Esophagus squamous epithelium (tissue), 5 donors: ENCODE measurements around the gene THOC6. TPM values are rescaled to one million over a fixed set of nuclear protein-coding genes. Genes with fewer than 3 reads are reported as not detected.

Source experiments
- DNase-seq: peaks from one replicate; lab custom pipeline; 2025; lab: John Stamatoyannopoulos, UW
- H3K27ac ChIP-seq, 4 donors: fragments of 200-600 bp; sonication (generic); one replicate each; pipeline ENCODE4 v1.5.1; 2016 to 2019; ENCODE audit warnings: mild to moderate bottlenecking in 1 of 4
- H3K27me3 ChIP-seq, 4 donors: fragments of 200-600 bp; sonication (generic); 1 replicate in 3 of 4; 2 replicates in 1 of 4; pipeline versions ENCODE4 v1.5.1 to v1.6.0; 2017 to 2021; ENCODE audit warnings: antibody characterized with exemption in 1 of 4
- H3K36me3 ChIP-seq, 3 donors: fragments of 200-600 bp; sonication (generic); one replicate each; pipeline ENCODE4 v1.5.1; 2016 to 2019
- H3K4me1 ChIP-seq, 3 donors: fragments of 200-600 bp; sonication (generic); one replicate each; pipeline ENCODE4 v1.5.1; 2017 to 2019
- H3K4me3 ChIP-seq, 4 donors: fragments of 200-600 bp; sonication (generic); 1 replicate in 3 of 4; 2 replicates in 1 of 4; pipeline ENCODE4 v1.5.1; 2016 to 2019; ENCODE audit warnings: mild to moderate bottlenecking in 2 of 4, moderate library complexity in 1 of 4
- H3K9me3 ChIP-seq, 3 donors: fragments of 200-600 bp; sonication (generic); one replicate each; pipeline ENCODE4 v1.5.1; 2016 to 2019
- CTCF ChIP-seq, 6 experiments: fragments of 450-650 bp in 4 of 6; fragments of 200-600 bp in 2 of 6; sonication (generic) in 2 of 6; IDR thresholded peaks; one replicate each; pipeline ENCODE4 v1.5.1; 2016 to 2019; ENCODE audit warnings: antibody characterized with exemption in 6 of 6, mild to moderate bottlenecking in 4 of 6, moderate library complexity in 4 of 6
- POLR2A ChIP-seq, 4 donors: fragments of 450-650 bp; IDR thresholded peaks; one replicate each; pipeline ENCODE4 v1.6.1; 2017; ENCODE audit warnings: antibody characterized with exemption in 4 of 4, mild to moderate bottlenecking in 4 of 4, moderate library complexity in 3 of 4
- WGBS, 2 donors: methylation state at CpG; one replicate each; pipeline ENCODE4 v1.1.5; 2018; 5-methylcytosine and 5-hydroxymethylcytosine counted together
- intact Hi-C: fragments of 100-400 bp; cut with DNase I; formaldehyde crosslinking; loops from one replicate; pipeline ENCODE4 v1.15.0; 2022
- total RNA-seq, 4 donors: library from RNA; depleted of rRNA; stranded (reverse); fragments of >200 nt; gene quantifications; one replicate each; pipeline ENCODE4 v1.1.0, GENCODE V29; 2016
- donor health status: DM: yes; HTN: yes; CAD: no.

THOC6 gene
- total RNA-seq, 4 donors from 2014 or later: 17.4 to 27.9 (median 25.8) TPM

GRCh38 chr16:3035289-3035971 is 11.6 kb downstream of the THOC6 start:
- Histone ChIP-seq H3K4me1 (peaks cover 4 to 77% (median 6%) of the 10 kb centered on the region in 3 donors), H3K9me3 (no peaks in the 10 kb centered on the region), H3K36me3 (peaks cover 0 to 19% (median 0%) of the 10 kb centered on the region in 3 donors), H3K4me3 (peak overlapping the region; percentile 57 to 75 (median 70)), H3K27ac (peak overlapping the region; percentile 25 to 95 (median 92)), H3K27me3 (peaks cover 0 to 100% (median 14%) of the 10 kb centered on the region in 4 donors)
- intact Hi-C loops: no loop called here
- 17 to 20% methylated on average over 1 to 2 of the region's 19 CpGs for WGBS, 2 donors
- no peak for DNase-seq
- TF ChIP-seq POLR2A (IDR thresholded peaks at IDR 0.05) (no peak), CTCF (IDR thresholded peaks at IDR 0.05) (no peak)

GRCh38 chr16:3035972-3036725 is 12.3 kb downstream of the THOC6 start:
- WGBS, 2 donors: 13% methylated on average over 4 of the region's 40 CpGs; no CpG with 5 or more reads in 1 of the 2 donors
- intact Hi-C loops: no loop called here
- DNase-seq: no peak
- no peak for TF ChIP-seq POLR2A (IDR thresholded peaks at IDR 0.05)
- no peak for TF ChIP-seq CTCF (IDR thresholded peaks at IDR 0.05)
- peak overlapping the region; percentile 57 to 75 (median 70) for H3K4me3 ChIP-seq
- H3K27ac ChIP-seq: peak overlapping the region; percentile 61 to 95 (median 92)
- peaks cover 0 to 12% (median 0%) of the 10 kb centered on the region in 3 donors for H3K36me3 ChIP-seq
- no peaks in the 10 kb centered on the region for H3K9me3 ChIP-seq
- H3K27me3 ChIP-seq: peaks cover 0 to 100% (median 14%) of the 10 kb centered on the region in 4 donors
- peaks cover 4 to 70% (median 6%) of the 10 kb centered on the region in 3 donors for H3K4me1 ChIP-seq

- DNase-seq: no peak
- peak in 1 of 4 donors; percentile 27 for TF ChIP-seq POLR2A (IDR thresholded peaks at IDR 0.05)
- TF ChIP-seq CTCF (IDR thresholded peaks at IDR 0.05): no peak
- H3K4me3 ChIP-seq: peak within 1 kb of the TSS; percentile 57 to 75 (median 70)
- intact Hi-C loops: no loop called here
- peaks cover 0 to 12% (median 0%) of the 10 kb centered on the region in 3 donors for H3K36me3 ChIP-seq
- peaks cover 0 to 100% (median 14%) of the 10 kb centered on the region in 4 donors for H3K27me3 ChIP-seq
- H3K4me1 ChIP-seq: peaks cover 0 to 63% (median 6%) of the 10 kb centered on the region in 3 donors
- WGBS, 2 donors: 24 to 28% methylated on average over 5 of the region's 44 CpGs
- no peaks in the 10 kb centered on the region for H3K9me3 ChIP-seq
- peak within 1 kb of the TSS; percentile 61 to 95 (median 92) for H3K27ac ChIP-seq
These were observed 13.0 kb downstream of the THOC6 start, which contains the start of gene BICDL2 for GRCh38 chr16:3036726-3037315. Gene BICDL2 (minus strand): TSS chr16:3036944. CDS start chr16:3035496, 1,448 bp downstream.

- WGBS, 2 donors: 16 to 38% methylated on average over 1 to 9 of the region's 11 CpGs
- Histone ChIP-seq H3K4me3 (no peak overlapping the region), H3K27ac (peak overlapping the region in 2 of 4 donors; percentile 46 to 63), H3K9me3 (no peaks in the 10 kb centered on the region), H3K27me3 (peaks cover 0 to 100% (median 14%) of the 10 kb centered on the region in 4 donors), H3K36me3 (peaks cover 0 to 8% (median 0%) of the 10 kb centered on the region in 3 donors), H3K4me1 (peaks cover 0 to 49% (median 6%) of the 10 kb centered on the region in 3 donors)
- TF ChIP-seq CTCF (IDR thresholded peaks at IDR 0.05) (no peak), POLR2A (IDR thresholded peaks at IDR 0.05) (no peak)
- no peak for DNase-seq
- intact Hi-C loops: no loop called here
These were observed 14.4 kb downstream of the THOC6 start for GRCh38 chr16:3038256-3038655.
